Kidney (tissue), 14 donors: ENCODE measurements around the gene GYS1. TPM values are rescaled to one million over a fixed set of nuclear protein-coding genes. Genes with fewer than 3 reads are reported as not detected.
A peak's percentile ranks its signal among the peaks of the same experiment; 100 is the strongest.

Experiments used
- DNase-seq, 5 donors: peaks; one replicate each; pipeline ENCODE4 v3.0.0-alpha.2; 2013 to 2020
- FAIRE-seq: peaks from 2 replicates; lab custom pipeline; 2012; peaks lifted over from hg19 to GRCh38; lab: Jason Lieb, UNC
- H3K27ac ChIP-seq, 2 donors: one replicate each; pipeline ENCODE4 v1.7.0; 2013; ENCODE audit warnings: low read depth in 2 of 2, low read length in 2 of 2, inconsistent platforms in 1 of 2
- H3K27me3 ChIP-seq: one replicate; pipeline ENCODE4 v1.7.1; 2013; ENCODE audit warnings: low read length, inconsistent platforms; ENCODE audit not compliant: control insufficient read depth, insufficient read depth
- H3K36me3 ChIP-seq, 3 donors: one replicate each; pipeline versions ENCODE4 v1.7.0 to v1.7.1; 2013; ENCODE audit warnings: low read length in 3 of 3, control low read depth in 1 of 3, inconsistent platforms in 1 of 3; ENCODE audit not compliant: insufficient read depth in 3 of 3, control insufficient read depth in 2 of 3
- H3K4me1 ChIP-seq, 3 donors: one replicate each; pipeline versions ENCODE4 v1.7.0 to v1.7.1; 2013; ENCODE audit warnings: low read length in 3 of 3, inconsistent platforms in 1 of 3, low read depth in 1 of 3; ENCODE audit not compliant: control insufficient read depth in 2 of 3, insufficient read depth in 2 of 3
- H3K4me3 ChIP-seq, 3 donors: one replicate each; pipeline versions ENCODE4 v1.7.0 to v1.8.1; 2013; ENCODE audit warnings: low read length in 3 of 3, control low read depth in 1 of 3, inconsistent platforms in 1 of 3
- H3K9ac ChIP-seq, 3 donors: one replicate each; pipeline versions ENCODE4 v1.7.0 to v1.7.1; 2013; ENCODE audit warnings: low read length in 3 of 3, control low read depth in 1 of 3, inconsistent platforms in 1 of 3
- H3K9me3 ChIP-seq, 3 donors: one replicate each; pipeline versions ENCODE4 v1.7.0 to v1.7.1; 2013; ENCODE audit warnings: low read length in 3 of 3, control low read depth in 1 of 3, inconsistent platforms in 1 of 3; ENCODE audit not compliant: control insufficient read depth in 2 of 3, insufficient read depth in 1 of 3
- CTCF ChIP-seq: IDR thresholded peaks from 3 replicates; pipeline ENCODE4 v1.5.1; 2012; ENCODE audit warnings: mild to moderate bottlenecking, moderate library complexity, borderline replicate concordance; ENCODE audit not compliant: insufficient read depth; ENCODE audit errors: extremely low read depth
- intact Hi-C: fragments of 100-400 bp; cut with DNase I; formaldehyde crosslinking; loops from one replicate; pipeline ENCODE4 v1.11.1; 2022
- polyA plus RNA-seq: library from polyadenylated mRNA; stranded (reverse); fragments of 350-450 nt; fragmentation: Illumina TruSeq; extraction: RNeasy Lipid Tissue Mini Kit (QIAGEN cat#74804); gene quantifications from one replicate; pipeline ENCODE4 v1.2.3, GENCODE V29; 2014; ENCODE audit warnings: low read depth, low replicate concordance; ENCODE audit not compliant: insufficient read depth
- total RNA-seq: library from RNA; stranded (reverse); fragmentation: NEBNext Ultra II Directional; extraction: Animal tissue kit (Norgen Biotek cat#: 25700); gene quantifications from one replicate; pipeline ENCODE4 v1.2.1, GENCODE V29; 2021
- donor health status: control.
- donor health status: control.
- donor health status: control.
- donor health status: control.
- donor health status: control.
- donor health status: DM: yes; HTN: yes; CAD: no.
- donor health status: Normal renal cell carcinoma (clear cell type).

Gene GYS1
- total and polyA plus RNA-seq, 2 donors from 2014 or later = 23.9 to 41.5 TPM

- no peaks in the 10 kb centered on the region for H3K27me3 ChIP-seq
- peaks cover 0 to 2% (median 0%) of the 10 kb centered on the region in 3 donors for H3K36me3 ChIP-seq
- peak in 1 of 5 donors; percentile 13 for DNase-seq
- H3K9ac ChIP-seq = no peak within 1 kb of the TSS
- no peak within 1 kb of the TSS for H3K27ac ChIP-seq
- H3K9me3 ChIP-seq = no peaks in the 10 kb centered on the region
- intact Hi-C loops = no loop called here
- H3K4me3 ChIP-seq = peak within 1 kb of the TSS in 2 of 3 donors; percentile 30 to 46
- TF ChIP-seq CTCF = no peak
- H3K4me1 ChIP-seq = peaks cover 0 to 6% (median 0%) of the 10 kb centered on the region in 3 donors
- no peak for FAIRE-seq
Measured at GRCh38 chr19:49017041-49017665, 24.0 kb upstream of the GYS1 start, which contains the start of gene LHB. LHB (minus strand) TSS chr19:49017091; CDS start chr19:49017081, 10 bp downstream.

GRCh38 chr19:49016067-49016839 lies 23.1 kb upstream of the GYS1 start:
- no peak for TF ChIP-seq CTCF
- Histone ChIP-seq H3K4me3 (no peak overlapping the region), H3K27me3 (no peaks in the 10 kb centered on the region), H3K27ac (no peak overlapping the region), H3K36me3 (peaks cover 0 to 5% (median 0%) of the 10 kb centered on the region in 3 donors), H3K4me1 (peaks cover 0 to 6% (median 0%) of the 10 kb centered on the region in 3 donors), H3K9ac (no peak overlapping the region), H3K9me3 (no peaks in the 10 kb centered on the region)
- FAIRE-seq (no peak), DNase-seq (no peak)
- intact Hi-C loops = no loop called here

- Histone ChIP-seq H3K4me3 (no peak overlapping the region), H3K36me3 (peaks cover 0 to 10% (median 2%) of the 10 kb centered on the region in 3 donors)
Measured at GRCh38 chr19:49014870-49015255, 21.8 kb upstream of the GYS1 start.

More at GRCh38 chr19:49014870-49015255, 21.8 kb upstream of the GYS1 start:
- DNase-seq (no peak), FAIRE-seq (no peak)
- no peak for TF ChIP-seq CTCF
- Histone ChIP-seq H3K9ac (no peak overlapping the region), H3K27ac (no peak overlapping the region), H3K9me3 (no peaks in the 10 kb centered on the region), H3K4me1 (peaks cover 0 to 6% (median 0%) of the 10 kb centered on the region in 3 donors), H3K27me3 (no peaks in the 10 kb centered on the region)
- intact Hi-C loops = no loop called here
